Ovary (tissue), 3 donors: ENCODE measurements around the gene KCNN3.

ENCODE experiments used
- CTCF ChIP-seq, 3 donors: fragments of 450-650 bp in 2 of 3; fragments of 200-600 bp in 1 of 3; IDR thresholded peaks; one replicate each; pipeline versions ENCODE4 v1.5.1 to v1.8.0; 2016 to 2022; ENCODE audit warnings: antibody characterized with exemption in 3 of 3, mild to moderate bottlenecking in 1 of 3
- POLR2A ChIP-seq: fragments of 450-650 bp; IDR thresholded peaks from one replicate; pipeline ENCODE4 v1.6.1; 2017; ENCODE audit warnings: antibody characterized with exemption, mild to moderate bottlenecking, moderate library complexity
- donor health status: DM: no; HTN: no; CAD: no.

GRCh38 chr1:154778944-154779343 is 91.1 kb downstream of the KCNN3 start:
- no peak for TF ChIP-seq CTCF (IDR thresholded peaks at IDR 0.05)
- TF ChIP-seq POLR2A = no peak
